ENCODE measurements around the gene CDKAL1. TPM values are rescaled to one million over a fixed set of nuclear protein-coding genes. Genes with fewer than 3 reads are reported as not detected.
A peak's percentile ranks its signal among the peaks of the same experiment; 100 is the strongest.

CDKAL1 gene
- total and polyA plus RNA-seq, 9 of the 15 experiments (the other 6 are each of a cell fraction or from before 2014, with no cell fraction given), result 11.2 to 36.3 (median 20.1) TPM

GRCh38 chr6:21257125-21257524 is 722.9 kb downstream of the CDKAL1 start (continued):
- no peak for TF ChIP-seq ZNF75A (CRISPR knock-in tag; IDR thresholded peaks at IDR 0.05)
- no peak for TF ChIP-seq ZBTB8A (IDR thresholded peaks at IDR 0.05; ENCODE audit: partially characterized antibody)
- TF ChIP-seq, protein P1, sequence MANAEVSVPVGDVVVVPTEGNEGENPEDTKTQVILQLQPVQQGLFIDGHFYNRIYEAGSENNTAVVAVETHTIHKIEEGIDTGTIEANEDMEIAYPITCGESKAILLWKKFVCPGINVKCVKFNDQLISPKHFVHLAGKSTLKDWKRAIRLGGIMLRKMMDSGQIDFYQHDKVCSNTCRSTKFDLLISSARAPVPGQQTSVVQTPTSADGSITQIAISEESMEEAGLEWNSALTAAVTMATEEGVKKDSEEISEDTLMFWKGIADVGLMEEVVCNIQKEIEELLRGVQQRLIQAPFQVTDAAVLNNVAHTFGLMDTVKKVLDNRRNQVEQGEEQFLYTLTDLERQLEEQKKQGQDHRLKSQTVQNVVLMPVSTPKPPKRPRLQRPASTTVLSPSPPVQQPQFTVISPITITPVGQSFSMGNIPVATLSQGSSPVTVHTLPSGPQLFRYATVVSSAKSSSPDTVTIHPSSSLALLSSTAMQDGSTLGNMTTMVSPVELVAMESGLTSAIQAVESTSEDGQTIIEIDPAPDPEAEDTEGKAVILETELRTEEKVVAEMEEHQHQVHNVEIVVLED (CRISPR knock-in tag; IDR thresholded peaks at IDR 0.05), result no peak

DNA sequence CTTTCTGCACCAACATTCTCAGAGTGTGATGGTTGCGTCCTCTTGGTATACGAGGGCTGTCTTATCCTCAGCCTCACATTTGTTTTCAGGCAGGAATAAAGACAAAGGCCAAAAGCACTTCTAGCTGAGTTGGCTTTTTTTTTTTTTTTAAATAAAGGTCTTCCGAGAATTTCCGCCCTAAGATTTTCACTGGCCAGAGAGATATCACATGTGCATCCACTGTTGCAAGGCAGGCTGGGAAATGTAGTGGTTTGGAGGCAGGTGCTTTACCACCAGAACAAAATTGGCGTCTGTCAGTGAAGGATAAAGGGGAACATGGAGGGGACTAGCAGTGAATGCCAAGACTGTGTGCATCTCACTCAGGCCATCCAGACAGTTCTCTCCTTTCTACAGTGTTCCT is 724.4 kb downstream of the CDKAL1 start:
- H3K4me2 ChIP-seq (ENCODE audit: insufficient read depth, low read length), result peak overlapping the region; percentile 60
- H4K20me1 ChIP-seq (replicated peaks; ENCODE audit: control insufficient read depth, insufficient read depth, low read length), result no peaks in the 10 kb centered on the region
- peak overlapping the region; percentile 75 for H2AFZ ChIP-seq (ENCODE audit: low read depth, low read length)
- H3K9ac ChIP-seq (ENCODE audit: insufficient read depth in 1 of 2, low read depth in 2 of 2, low read length in 2 of 2), result no peak overlapping the region
- no peaks in the 10 kb centered on the region for H3K79me2 ChIP-seq (ENCODE audit: control insufficient read depth, insufficient read depth, low read length)
- in situ Hi-C loops (cut with MboI) (no loop called here), intact Hi-C loops (cut with micrococcal nuclease) (no loop called here)
- FAIRE-seq (peak; percentile 65), DNase-seq (ENCODE audit: extremely low read depth in 1 of 4, low spot score in 3 of 4) (peak in 3 of 4 experiments; percentile 22 to 55 (median 48)), ATAC-seq (peak; percentile 93)
- no peaks in the 10 kb centered on the region for H3K36me3 ChIP-seq (ENCODE audit: control insufficient read depth, insufficient read depth, low read length)
- 3% methylated on average over 5 of the region's 5 CpGs for WGBS (ENCODE audit: insufficient coverage, low coverage, missing lambda C conversion rate)
- peaks cover 2 to 7% of the 10 kb centered on the region in 2 experiments for H3K4me1 ChIP-seq (replicated peaks in 1 of 2; ENCODE audit: control insufficient read depth in 2 of 2, insufficient read depth in 2 of 2, low read length in 2 of 2)
- no peak overlapping the region for H3K27ac ChIP-seq (ENCODE audit: extremely low read depth, low read depth, low read length)
- no peaks in the 10 kb centered on the region for H3K9me3 ChIP-seq (replicated peaks; ENCODE audit: control insufficient read depth, insufficient read depth, low read depth, low read length)
- H3K9me1 ChIP-seq (ENCODE audit: control insufficient read depth, insufficient read depth, low read length), result no peaks in the 10 kb centered on the region
- CTCF ChIA-PET (ENCODE audit: low intra/inter-chr PET ratio), result no interaction called here
- BruUV-seq (replicated peaks), result no TSS peak
- H3K27me3 ChIP-seq (ENCODE audit: control insufficient read depth in 2 of 2, insufficient read depth in 2 of 2, low read length in 2 of 2), result no peaks in the 10 kb centered on the region
- POLR2A ChIA-PET, result interaction anchor here (0.7 to 1.1 kb wide), 2 partner anchors 11 to 13 kb away, joined by 3 read pairs; no protein-coding TSS in a partner anchor
- H3K4me3 ChIP-seq, result no peak overlapping the region
- no peak for TF ChIP-seq SRSF3 (IDR thresholded peaks at IDR 0.05; ENCODE audit: insufficient read depth, low read length)
- TF ChIP-seq, protein P2, sequence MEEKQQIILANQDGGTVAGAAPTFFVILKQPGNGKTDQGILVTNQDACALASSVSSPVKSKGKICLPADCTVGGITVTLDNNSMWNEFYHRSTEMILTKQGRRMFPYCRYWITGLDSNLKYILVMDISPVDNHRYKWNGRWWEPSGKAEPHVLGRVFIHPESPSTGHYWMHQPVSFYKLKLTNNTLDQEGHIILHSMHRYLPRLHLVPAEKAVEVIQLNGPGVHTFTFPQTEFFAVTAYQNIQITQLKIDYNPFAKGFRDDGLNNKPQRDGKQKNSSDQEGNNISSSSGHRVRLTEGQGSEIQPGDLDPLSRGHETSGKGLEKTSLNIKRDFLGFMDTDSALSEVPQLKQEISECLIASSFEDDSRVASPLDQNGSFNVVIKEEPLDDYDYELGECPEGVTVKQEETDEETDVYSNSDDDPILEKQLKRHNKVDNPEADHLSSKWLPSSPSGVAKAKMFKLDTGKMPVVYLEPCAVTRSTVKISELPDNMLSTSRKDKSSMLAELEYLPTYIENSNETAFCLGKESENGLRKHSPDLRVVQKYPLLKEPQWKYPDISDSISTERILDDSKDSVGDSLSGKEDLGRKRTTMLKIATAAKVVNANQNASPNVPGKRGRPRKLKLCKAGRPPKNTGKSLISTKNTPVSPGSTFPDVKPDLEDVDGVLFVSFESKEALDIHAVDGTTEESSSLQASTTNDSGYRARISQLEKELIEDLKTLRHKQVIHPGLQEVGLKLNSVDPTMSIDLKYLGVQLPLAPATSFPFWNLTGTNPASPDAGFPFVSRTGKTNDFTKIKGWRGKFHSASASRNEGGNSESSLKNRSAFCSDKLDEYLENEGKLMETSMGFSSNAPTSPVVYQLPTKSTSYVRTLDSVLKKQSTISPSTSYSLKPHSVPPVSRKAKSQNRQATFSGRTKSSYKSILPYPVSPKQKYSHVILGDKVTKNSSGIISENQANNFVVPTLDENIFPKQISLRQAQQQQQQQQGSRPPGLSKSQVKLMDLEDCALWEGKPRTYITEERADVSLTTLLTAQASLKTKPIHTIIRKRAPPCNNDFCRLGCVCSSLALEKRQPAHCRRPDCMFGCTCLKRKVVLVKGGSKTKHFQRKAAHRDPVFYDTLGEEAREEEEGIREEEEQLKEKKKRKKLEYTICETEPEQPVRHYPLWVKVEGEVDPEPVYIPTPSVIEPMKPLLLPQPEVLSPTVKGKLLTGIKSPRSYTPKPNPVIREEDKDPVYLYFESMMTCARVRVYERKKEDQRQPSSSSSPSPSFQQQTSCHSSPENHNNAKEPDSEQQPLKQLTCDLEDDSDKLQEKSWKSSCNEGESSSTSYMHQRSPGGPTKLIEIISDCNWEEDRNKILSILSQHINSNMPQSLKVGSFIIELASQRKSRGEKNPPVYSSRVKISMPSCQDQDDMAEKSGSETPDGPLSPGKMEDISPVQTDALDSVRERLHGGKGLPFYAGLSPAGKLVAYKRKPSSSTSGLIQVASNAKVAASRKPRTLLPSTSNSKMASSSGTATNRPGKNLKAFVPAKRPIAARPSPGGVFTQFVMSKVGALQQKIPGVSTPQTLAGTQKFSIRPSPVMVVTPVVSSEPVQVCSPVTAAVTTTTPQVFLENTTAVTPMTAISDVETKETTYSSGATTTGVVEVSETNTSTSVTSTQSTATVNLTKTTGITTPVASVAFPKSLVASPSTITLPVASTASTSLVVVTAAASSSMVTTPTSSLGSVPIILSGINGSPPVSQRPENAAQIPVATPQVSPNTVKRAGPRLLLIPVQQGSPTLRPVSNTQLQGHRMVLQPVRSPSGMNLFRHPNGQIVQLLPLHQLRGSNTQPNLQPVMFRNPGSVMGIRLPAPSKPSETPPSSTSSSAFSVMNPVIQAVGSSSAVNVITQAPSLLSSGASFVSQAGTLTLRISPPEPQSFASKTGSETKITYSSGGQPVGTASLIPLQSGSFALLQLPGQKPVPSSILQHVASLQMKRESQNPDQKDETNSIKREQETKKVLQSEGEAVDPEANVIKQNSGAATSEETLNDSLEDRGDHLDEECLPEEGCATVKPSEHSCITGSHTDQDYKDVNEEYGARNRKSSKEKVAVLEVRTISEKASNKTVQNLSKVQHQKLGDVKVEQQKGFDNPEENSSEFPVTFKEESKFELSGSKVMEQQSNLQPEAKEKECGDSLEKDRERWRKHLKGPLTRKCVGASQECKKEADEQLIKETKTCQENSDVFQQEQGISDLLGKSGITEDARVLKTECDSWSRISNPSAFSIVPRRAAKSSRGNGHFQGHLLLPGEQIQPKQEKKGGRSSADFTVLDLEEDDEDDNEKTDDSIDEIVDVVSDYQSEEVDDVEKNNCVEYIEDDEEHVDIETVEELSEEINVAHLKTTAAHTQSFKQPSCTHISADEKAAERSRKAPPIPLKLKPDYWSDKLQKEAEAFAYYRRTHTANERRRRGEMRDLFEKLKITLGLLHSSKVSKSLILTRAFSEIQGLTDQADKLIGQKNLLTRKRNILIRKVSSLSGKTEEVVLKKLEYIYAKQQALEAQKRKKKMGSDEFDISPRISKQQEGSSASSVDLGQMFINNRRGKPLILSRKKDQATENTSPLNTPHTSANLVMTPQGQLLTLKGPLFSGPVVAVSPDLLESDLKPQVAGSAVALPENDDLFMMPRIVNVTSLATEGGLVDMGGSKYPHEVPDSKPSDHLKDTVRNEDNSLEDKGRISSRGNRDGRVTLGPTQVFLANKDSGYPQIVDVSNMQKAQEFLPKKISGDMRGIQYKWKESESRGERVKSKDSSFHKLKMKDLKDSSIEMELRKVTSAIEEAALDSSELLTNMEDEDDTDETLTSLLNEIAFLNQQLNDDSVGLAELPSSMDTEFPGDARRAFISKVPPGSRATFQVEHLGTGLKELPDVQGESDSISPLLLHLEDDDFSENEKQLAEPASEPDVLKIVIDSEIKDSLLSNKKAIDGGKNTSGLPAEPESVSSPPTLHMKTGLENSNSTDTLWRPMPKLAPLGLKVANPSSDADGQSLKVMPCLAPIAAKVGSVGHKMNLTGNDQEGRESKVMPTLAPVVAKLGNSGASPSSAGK (IDR thresholded peaks at IDR 0.05), result peak; percentile 46
- TF ChIP-seq, protein P3, sequence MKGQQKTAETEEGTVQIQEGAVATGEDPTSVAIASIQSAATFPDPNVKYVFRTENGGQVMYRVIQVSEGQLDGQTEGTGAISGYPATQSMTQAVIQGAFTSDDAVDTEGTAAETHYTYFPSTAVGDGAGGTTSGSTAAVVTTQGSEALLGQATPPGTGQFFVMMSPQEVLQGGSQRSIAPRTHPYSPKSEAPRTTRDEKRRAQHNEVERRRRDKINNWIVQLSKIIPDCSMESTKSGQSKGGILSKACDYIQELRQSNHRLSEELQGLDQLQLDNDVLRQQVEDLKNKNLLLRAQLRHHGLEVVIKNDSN (CRISPR knock-in tag; IDR thresholded peaks at IDR 0.05), result peak; percentile 90

Measured in K562 (cell line).